Left ventricle myocardium inferior (tissue), 1 donor: ENCODE measurements around the gene PLA2G6. TPM values are rescaled to one million over a fixed set of nuclear protein-coding genes. Genes with fewer than 3 reads are reported as not detected.

Experiments
- DNase-seq: peaks from one replicate; pipeline ENCODE4 v3.0.0-alpha.2; 2020
- H3K27ac ChIP-seq: fragments of 200-600 bp; replicated peaks from 2 replicates; pipeline ENCODE4 v1.8.0; 2021
- H3K27me3 ChIP-seq: fragments of 200-600 bp; 2 replicates; pipeline ENCODE4 v1.8.0; 2021; ENCODE audit warnings: low read depth
- H3K36me3 ChIP-seq: fragments of 200-600 bp; 2 replicates; pipeline ENCODE4 v1.8.0; 2021
- H3K4me1 ChIP-seq: fragments of 200-600 bp; 2 replicates; pipeline ENCODE4 v1.8.0; 2021
- H3K4me3 ChIP-seq: fragments of 200-600 bp; 2 replicates; pipeline ENCODE4 v1.8.0; 2021; ENCODE audit warnings: mild to moderate bottlenecking, moderate library complexity
- H3K9me3 ChIP-seq: fragments of 200-600 bp; replicated peaks from 2 replicates; pipeline ENCODE4 v1.8.0; 2021
- CTCF ChIP-seq: fragments of 200-600 bp; IDR thresholded peaks from 2 replicates; pipeline ENCODE4 v1.8.0; 2021; ENCODE audit warnings: antibody characterized with exemption, mild to moderate bottlenecking, borderline replicate concordance
- intact Hi-C: fragments of 100-400 bp; cut with micrococcal nuclease; formaldehyde crosslinking; loops from one replicate; pipeline ENCODE4 v1.11.0; 2022
- total RNA-seq: library from RNA; stranded (reverse); fragmentation: NEBNext Ultra II Directional; extraction: Animal tissue kit (Norgen Biotek cat#: 25700); gene quantifications from one replicate; pipeline ENCODE4 v1.2.1, GENCODE V29; 2021
- donor health status: DM: no; HTN: yes; CAD: no; lungs with severe emphysema.

Gene PLA2G6
- total RNA-seq, 1 donor from 2014 or later = 14.1 TPM

- DNase-seq = no peak
- intact Hi-C loops = no loop called here
- Histone ChIP-seq H3K9me3 (no peaks in the 10 kb centered on the region), H3K27me3 (no peaks in the 10 kb centered on the region), H3K27ac (no peak overlapping the region), H3K36me3 (peaks cover 42% of the 10 kb centered on the region), H3K4me3 (no peak overlapping the region), H3K4me1 (peaks cover 13% of the 10 kb centered on the region)
- TF ChIP-seq CTCF = no peak
Measured at GRCh38 chr22:38135133-38135706, 46.4 kb downstream of the PLA2G6 start.

GRCh38 chr22:38133331-38133730, 48.3 kb downstream of the PLA2G6 start:
- Histone ChIP-seq H3K36me3 (peaks cover 47% of the 10 kb centered on the region), H3K4me3 (no peak overlapping the region), H3K9me3 (no peaks in the 10 kb centered on the region), H3K4me1 (peaks cover 13% of the 10 kb centered on the region), H3K27me3 (no peaks in the 10 kb centered on the region), H3K27ac (no peak overlapping the region)
- TF ChIP-seq CTCF = no peak
- intact Hi-C loops = no loop called here
- no peak for DNase-seq

GRCh38 chr22:38132794-38133193, 48.8 kb downstream of the PLA2G6 start:
- Histone ChIP-seq H3K36me3 (peaks cover 47% of the 10 kb centered on the region), H3K9me3 (no peaks in the 10 kb centered on the region), H3K4me3 (no peak overlapping the region), H3K27ac (no peak overlapping the region), H3K27me3 (no peaks in the 10 kb centered on the region), H3K4me1 (peaks cover 13% of the 10 kb centered on the region)
- intact Hi-C loops = no loop called here
- DNase-seq = no peak
- no peak for TF ChIP-seq CTCF

- no peak for DNase-seq
- Histone ChIP-seq H3K27me3 (no peaks in the 10 kb centered on the region), H3K36me3 (peaks cover 47% of the 10 kb centered on the region), H3K4me1 (peaks cover 13% of the 10 kb centered on the region), H3K27ac (peak overlapping the region; percentile 51), H3K4me3 (no peak overlapping the region), H3K9me3 (no peaks in the 10 kb centered on the region)
- TF ChIP-seq CTCF = no peak
- intact Hi-C loops = no loop called here
Measured at GRCh38 chr22:38132136-38132535, 49.5 kb downstream of the PLA2G6 start.

- H3K4me3 ChIP-seq = no peak overlapping the region
- no peak for DNase-seq
- no peak for TF ChIP-seq CTCF
- peaks cover 44% of the 10 kb centered on the region for H3K36me3 ChIP-seq
- intact Hi-C loops = no loop called here
- peak overlapping the region; percentile 51 for H3K27ac ChIP-seq
- H3K4me1 ChIP-seq = peaks cover 13% of the 10 kb centered on the region
- no peaks in the 10 kb centered on the region for H3K9me3 ChIP-seq
- H3K27me3 ChIP-seq = no peaks in the 10 kb centered on the region
Measured at GRCh38 chr22:38131399-38131798, 50.2 kb downstream of the PLA2G6 start.
